Skeletal muscle satellite cell (primary cell): ENCODE results near the gene ASPDH.

Source experiments
- H3K27me3 ChIP-seq: 2 replicates; pipeline ENCODE4 v1.7.0; 2013; ENCODE audit warnings: low read length; ENCODE audit not compliant: control insufficient read depth, insufficient read depth
- H3K36me3 ChIP-seq: 2 replicates; pipeline ENCODE4 v1.7.0; 2013; ENCODE audit warnings: mild to moderate bottlenecking, control low read depth, low read length; ENCODE audit not compliant: insufficient read depth
- H3K4me1 ChIP-seq: 2 replicates; pipeline ENCODE4 v1.7.0; 2013; ENCODE audit warnings: low read length; ENCODE audit not compliant: control insufficient read depth, insufficient read depth
- H3K4me2 ChIP-seq: 2 replicates; pipeline ENCODE4 v1.7.0; 2013; ENCODE audit warnings: mild to moderate bottlenecking, low read length
- H3K4me3 ChIP-seq: 2 replicates; pipeline ENCODE4 v1.7.0; 2013; ENCODE audit warnings: low read length
- H3K9ac ChIP-seq: 2 replicates; pipeline ENCODE4 v1.7.0; 2013; ENCODE audit warnings: mild to moderate bottlenecking, low read depth, low read length, moderate library complexity
- H3K9me3 ChIP-seq: replicated peaks from 2 replicates; pipeline ENCODE4 v1.7.0; 2013; ENCODE audit warnings: mild to moderate bottlenecking, control low read depth, low read length

Gene ASPDH

GRCh38 chr19:50553134-50553703 is 39.5 kb upstream of the ASPDH start:
- Histone ChIP-seq H3K4me3 (no peak overlapping the region), H3K27me3 (peaks cover 45% of the 10 kb centered on the region), H3K9ac (no peak overlapping the region), H3K9me3 (no peaks in the 10 kb centered on the region), H3K36me3 (no peaks in the 10 kb centered on the region), H3K4me1 (peaks cover 4% of the 10 kb centered on the region), H3K4me2 (no peak overlapping the region)

- Histone ChIP-seq H3K36me3 (no peaks in the 10 kb centered on the region), H3K4me1 (peaks cover 4% of the 10 kb centered on the region), H3K9me3 (no peaks in the 10 kb centered on the region), H3K9ac (no peak overlapping the region), H3K4me2 (no peak overlapping the region), H3K27me3 (peaks cover 45% of the 10 kb centered on the region), H3K4me3 (no peak overlapping the region)
These were observed 38.8 kb upstream of the ASPDH start for GRCh38 chr19:50552540-50552939.

DNA sequence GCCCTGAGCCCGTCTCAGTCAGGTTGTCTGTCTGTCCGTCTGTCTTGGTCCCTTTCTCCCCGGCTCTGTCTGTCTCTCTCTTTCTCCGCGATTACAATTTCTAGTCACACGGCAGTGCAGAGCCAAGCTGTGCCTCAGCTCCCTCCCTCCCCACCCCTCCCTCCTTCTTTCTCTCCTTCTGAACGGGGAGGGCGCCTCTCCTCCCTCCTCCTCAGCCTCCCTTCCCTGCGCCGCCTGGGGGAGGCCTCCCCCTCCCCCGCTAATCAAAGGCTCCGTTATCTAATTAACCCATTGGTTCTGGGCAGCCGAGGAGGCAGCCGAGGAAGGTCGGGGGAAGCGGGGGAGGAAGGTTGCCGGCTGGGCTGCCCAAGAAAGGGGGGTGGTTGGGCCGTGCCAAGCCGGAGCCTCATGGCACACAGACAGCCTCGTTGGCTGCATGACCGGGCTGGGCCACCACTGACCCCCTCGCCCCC is 38.0 kb upstream of the ASPDH start:
- Histone ChIP-seq H3K4me3 (no peak overlapping the region), H3K4me1 (peaks cover 4% of the 10 kb centered on the region), H3K9me3 (no peaks in the 10 kb centered on the region), H3K27me3 (peaks cover 45% of the 10 kb centered on the region), H3K9ac (no peak overlapping the region), H3K4me2 (no peak overlapping the region), H3K36me3 (no peaks in the 10 kb centered on the region)

GRCh38 chr19:50551034-50551714 is 37.5 kb upstream of the ASPDH start:
- no peaks in the 10 kb centered on the region for H3K9me3 ChIP-seq
- H3K4me2 ChIP-seq: no peak overlapping the region
- no peaks in the 10 kb centered on the region for H3K36me3 ChIP-seq
- peaks cover under 1% of the 10 kb centered on the region for H3K4me1 ChIP-seq
- H3K4me3 ChIP-seq: no peak overlapping the region
- no peak overlapping the region for H3K9ac ChIP-seq
- H3K27me3 ChIP-seq: peaks cover 45% of the 10 kb centered on the region

- Histone ChIP-seq H3K27me3 (peaks cover 40% of the 10 kb centered on the region), H3K9me3 (no peaks in the 10 kb centered on the region), H3K36me3 (no peaks in the 10 kb centered on the region), H3K9ac (no peak overlapping the region), H3K4me2 (no peak overlapping the region), H3K4me3 (no peak overlapping the region), H3K4me1 (no peaks in the 10 kb centered on the region)
These were observed 36.9 kb upstream of the ASPDH start for GRCh38 chr19:50550594-50550966.

DNA sequence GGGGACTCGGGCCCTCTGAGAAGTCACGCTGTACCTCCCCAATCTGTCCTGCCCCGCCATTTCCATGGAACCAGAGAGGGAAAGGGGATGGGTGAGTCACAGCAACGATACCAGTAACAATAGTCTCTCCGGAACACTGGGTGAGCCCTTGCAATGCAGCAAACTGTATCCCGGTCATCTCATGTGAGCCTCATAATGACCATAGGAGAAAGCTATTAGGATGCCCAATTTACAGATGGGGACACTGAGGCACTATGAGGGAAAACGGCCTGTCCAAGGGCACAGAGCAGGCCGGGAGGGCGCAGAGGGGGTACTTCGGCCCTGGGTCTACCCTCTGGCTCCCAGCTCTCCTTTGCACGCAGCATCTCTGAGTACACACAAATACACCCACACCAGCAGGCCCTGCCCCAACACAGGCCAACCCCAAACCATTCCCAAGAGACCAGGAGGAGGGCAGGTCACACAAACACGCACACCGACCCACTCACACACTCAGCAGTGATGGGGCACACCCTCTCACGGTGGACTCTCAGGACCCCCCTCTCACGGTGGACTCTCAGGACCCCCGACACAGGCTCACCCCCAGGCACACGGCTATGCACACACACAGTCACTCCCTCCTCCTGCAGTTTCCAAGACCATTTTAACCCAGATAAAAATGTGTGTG is 36.3 kb upstream of the ASPDH start:
- no peaks in the 10 kb centered on the region for H3K4me1 ChIP-seq
- H3K9ac ChIP-seq: no peak overlapping the region
- peaks cover 35% of the 10 kb centered on the region for H3K27me3 ChIP-seq
- no peak overlapping the region for H3K4me3 ChIP-seq
- H3K36me3 ChIP-seq: no peaks in the 10 kb centered on the region
- no peaks in the 10 kb centered on the region for H3K9me3 ChIP-seq
- no peak overlapping the region for H3K4me2 ChIP-seq

DNA sequence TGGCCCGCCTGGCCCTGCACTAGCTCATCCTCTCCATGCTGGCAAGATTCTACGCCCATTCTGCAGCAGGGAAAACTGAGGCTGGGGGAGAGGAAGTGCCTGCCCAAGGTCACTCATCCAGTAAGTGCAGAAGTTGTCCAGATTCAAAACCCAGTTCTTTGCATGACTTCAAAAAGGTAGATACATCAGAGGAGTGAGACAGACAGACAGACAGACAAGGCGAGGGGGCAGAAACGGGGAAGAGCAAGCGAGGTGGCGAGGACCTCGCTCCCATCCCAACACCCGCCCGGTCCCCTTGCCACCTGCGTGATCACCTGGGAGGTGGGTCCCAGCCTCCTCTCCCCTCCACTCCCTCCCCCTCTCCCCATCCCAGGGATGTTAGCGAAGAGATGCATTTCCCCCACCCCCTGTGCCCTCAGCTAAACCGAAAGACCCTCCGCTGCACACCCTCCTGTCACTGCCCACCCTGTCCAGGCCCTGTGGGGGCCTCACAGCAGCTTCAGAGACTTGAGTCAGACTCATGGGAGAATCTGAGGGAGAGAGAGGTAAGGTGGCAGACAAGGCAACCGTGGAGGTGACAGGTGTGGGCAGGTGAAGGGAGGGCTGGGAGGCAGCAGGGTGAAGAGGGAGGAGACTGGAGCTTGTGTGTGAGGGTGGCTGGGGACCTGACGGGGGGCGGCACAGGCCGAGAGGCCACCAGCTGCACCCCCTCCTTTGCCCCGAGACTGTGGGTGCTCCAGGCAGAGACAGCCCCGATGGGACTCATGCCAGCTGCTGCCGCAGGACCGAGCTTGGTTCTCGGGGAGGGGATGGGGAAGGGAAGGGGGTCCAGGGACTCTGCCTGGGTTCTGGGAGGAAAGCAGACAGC is 35.6 kb upstream of the ASPDH start:
- H3K4me1 ChIP-seq: no peaks in the 10 kb centered on the region
- no peak overlapping the region for H3K9ac ChIP-seq
- peaks cover 28% of the 10 kb centered on the region for H3K27me3 ChIP-seq
- no peak overlapping the region for H3K4me3 ChIP-seq
- H3K9me3 ChIP-seq: no peaks in the 10 kb centered on the region
- no peaks in the 10 kb centered on the region for H3K36me3 ChIP-seq
- no peak overlapping the region for H3K4me2 ChIP-seq

GRCh38 chr19:50548191-50549058 is 34.7 kb upstream of the ASPDH start:
- Histone ChIP-seq H3K4me2 (no peak overlapping the region), H3K4me1 (no peaks in the 10 kb centered on the region), H3K27me3 (peaks cover 24% of the 10 kb centered on the region), H3K9me3 (no peaks in the 10 kb centered on the region), H3K4me3 (no peak overlapping the region), H3K9ac (no peak overlapping the region), H3K36me3 (no peaks in the 10 kb centered on the region)

GRCh38 chr19:50547385-50548190 is 33.9 kb upstream of the ASPDH start:
- Histone ChIP-seq H3K27me3 (peaks cover 18% of the 10 kb centered on the region), H3K36me3 (no peaks in the 10 kb centered on the region), H3K9ac (no peak overlapping the region), H3K9me3 (no peaks in the 10 kb centered on the region), H3K4me1 (no peaks in the 10 kb centered on the region), H3K4me2 (no peak overlapping the region), H3K4me3 (no peak overlapping the region)

DNA sequence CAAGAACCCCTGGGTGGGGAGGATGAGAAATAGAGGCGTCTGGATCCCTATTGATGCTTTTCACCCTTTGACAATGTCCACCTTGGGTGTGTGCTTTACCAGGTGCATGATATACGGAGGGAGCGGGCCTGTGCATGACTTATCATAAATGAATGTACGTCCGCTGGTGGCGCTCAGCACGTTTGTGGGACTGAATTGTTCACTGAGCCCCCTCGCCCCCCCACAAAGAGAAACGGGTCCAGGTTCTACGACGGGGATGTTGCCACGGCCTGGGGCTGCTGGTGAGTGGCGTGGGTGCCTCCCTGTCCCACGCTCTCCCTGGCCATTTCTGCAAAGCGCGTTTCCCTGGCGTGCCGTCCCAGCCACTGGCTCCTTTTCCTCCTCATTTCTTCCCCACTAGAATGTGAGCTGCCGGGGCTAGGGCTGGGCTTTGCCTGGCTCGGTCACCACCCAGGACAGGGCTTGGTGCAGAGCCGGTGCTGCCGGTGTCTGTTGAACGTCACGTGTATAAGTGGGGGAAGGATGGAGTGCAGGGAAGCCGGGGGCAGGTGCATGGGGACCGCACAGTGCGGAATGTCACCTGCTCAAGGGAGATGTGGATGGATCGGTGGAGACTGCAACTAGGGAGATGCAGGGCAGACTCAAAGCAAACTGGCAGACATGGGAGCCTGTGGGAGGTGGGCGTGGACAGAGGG is 33.0 kb upstream of the ASPDH start:
- no peaks in the 10 kb centered on the region for H3K9me3 ChIP-seq
- H3K9ac ChIP-seq: no peak overlapping the region
- H3K4me3 ChIP-seq: no peak overlapping the region
- H3K27me3 ChIP-seq: peaks cover 11% of the 10 kb centered on the region
- H3K36me3 ChIP-seq: no peaks in the 10 kb centered on the region
- no peaks in the 10 kb centered on the region for H3K4me1 ChIP-seq
- no peak overlapping the region for H3K4me2 ChIP-seq
